Measurements from ENCODE around the gene MDFIC.
"Not testable (repeated sequence)": the region's sequence is repeated elsewhere in the genome, so short reads cannot be mapped to it uniquely, and the experiment has no call there.

Gene MDFIC, protein sequence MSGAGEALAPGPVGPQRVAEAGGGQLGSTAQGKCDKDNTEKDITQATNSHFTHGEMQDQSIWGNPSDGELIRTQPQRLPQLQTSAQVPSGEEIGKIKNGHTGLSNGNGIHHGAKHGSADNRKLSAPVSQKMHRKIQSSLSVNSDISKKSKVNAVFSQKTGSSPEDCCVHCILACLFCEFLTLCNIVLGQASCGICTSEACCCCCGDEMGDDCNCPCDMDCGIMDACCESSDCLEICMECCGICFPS

DNA sequence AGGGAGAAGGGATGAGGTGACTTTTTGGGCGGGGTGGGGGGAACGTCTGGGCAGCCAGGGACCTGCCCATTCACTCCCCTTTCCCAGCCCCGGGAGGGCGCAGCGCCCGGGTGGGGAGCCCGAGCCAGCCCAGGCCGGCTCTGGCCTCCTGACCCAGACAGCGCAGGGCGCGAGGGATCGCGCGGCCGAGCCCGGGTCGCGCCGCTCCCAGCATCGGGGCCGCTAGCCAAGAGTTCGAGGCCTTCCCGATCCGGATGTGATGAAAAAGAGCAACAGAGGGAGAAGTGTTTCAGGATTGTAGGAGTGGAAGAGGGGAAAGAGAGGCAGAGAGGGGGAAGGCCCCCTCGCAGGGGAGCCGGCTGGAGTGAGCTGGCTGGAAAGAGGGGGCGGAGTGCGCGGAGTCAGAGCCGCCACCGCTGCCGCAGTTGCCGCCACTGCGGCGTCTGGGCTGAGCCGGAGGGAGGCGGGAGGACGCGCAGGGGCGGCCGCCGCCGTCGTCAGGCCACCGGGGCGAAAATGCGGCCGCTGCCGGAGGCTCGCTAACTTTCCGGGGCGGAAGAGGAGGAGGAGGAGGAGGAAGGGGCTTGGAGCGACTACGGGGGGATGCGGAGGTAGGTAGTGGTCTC lies at the start of gene MDFIC:
Gene MDFIC (plus strand): TSS at position 69 of the 626 bp plus-strand sequence. CDS start 940 bp downstream, outside the sequence.
- DNase-seq, result peak; percentile 86

DNA sequence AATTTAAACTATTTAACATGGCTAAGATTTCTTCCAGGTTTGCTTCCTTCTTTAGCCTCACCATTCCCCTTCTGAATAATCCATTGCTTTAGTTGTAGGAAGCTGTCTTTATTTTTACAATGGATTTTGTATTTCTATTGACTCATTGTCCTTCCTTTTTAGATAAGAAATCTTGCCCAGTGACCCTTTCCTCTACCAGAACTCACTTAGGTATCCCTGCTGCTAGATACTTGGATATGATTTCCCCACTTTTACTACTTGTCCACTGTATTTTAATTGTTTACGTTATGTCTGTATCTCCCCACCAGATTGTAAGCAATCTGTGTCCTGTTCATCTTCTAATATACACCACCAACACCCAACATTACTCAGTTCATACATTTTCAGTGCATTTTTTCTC lies 47.7 kb upstream of the MDFIC start:
- DNase-seq, result no peak

DNA sequence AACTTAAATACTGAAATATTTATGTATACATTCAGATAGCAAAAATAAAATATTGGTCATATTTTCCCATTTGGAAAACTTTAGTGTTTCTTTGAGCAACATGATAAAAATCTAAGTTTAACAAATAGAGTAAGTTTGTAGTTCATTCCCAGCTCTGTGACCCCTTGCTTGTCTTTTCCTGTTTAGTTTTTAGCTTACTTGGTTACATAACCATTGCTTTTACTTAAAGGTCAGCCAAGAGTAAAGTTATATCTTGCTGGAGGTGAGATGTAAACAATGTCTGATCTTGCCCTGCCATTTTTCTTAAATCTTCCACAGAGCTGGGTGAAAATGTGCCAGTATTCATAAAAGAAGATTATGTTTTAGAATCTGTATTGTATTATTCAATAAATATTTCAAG lies 46.7 kb upstream of the MDFIC start:
- DNase-seq, result no peak

DNA sequence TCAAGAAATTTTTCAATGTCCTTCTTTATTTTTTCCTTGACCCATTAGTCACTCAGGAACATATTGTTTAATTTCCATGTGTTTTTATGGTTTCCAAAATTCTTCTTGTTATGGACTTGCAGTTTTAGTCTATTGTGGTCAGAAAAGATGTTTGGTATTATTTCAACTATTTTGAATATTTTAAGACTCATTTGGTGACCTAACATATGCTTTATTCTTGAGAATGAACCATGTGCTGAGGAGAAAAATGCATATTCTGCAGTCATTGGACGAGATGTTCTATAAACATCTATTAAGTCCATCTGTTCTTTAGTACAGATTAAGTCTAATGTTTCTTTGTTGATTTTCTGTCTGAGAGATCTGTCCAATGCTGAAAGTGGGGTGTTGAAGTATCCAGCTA lies 42.3 kb upstream of the MDFIC start:
- no peak for DNase-seq

DNA sequence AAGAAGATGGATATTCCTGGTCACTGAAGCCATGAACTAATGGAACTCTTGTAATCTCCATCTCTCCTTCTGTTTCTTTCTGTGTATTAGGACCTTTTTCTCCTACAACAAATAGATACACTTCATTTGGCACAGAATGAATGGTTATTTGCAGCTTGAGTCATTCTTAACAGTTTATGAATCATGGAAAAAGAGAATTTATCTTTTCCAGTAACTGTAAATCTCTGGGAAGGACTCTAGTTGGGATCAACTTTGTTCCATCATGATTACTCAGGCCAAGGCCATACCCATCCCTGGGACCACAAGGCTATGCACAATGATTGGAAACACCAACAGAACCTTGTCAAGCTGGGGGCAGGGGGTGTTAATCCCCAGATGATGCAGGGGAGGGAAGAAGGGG lies 36.1 kb upstream of the MDFIC start:
- DNase-seq, result no peak

DNA sequence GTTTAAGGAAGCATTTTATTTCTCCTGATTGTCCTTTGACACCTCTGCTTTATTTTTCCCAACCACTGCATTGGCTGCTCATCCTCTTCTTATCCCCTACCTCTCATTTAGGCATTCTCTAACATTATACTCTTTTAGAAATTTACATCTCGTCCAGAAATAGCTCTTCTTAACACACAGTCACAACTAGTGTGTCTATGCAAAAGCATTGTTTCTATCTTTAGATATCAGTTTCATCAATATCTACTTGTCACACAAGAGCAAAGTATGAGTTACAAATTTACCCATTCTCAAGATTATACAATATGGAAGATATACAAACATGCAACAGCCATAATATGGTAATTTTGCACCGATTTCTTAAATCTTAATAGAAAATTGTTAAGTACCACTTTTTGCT lies 35.7 kb upstream of the MDFIC start:
- DNase-seq, result no peak

DNA sequence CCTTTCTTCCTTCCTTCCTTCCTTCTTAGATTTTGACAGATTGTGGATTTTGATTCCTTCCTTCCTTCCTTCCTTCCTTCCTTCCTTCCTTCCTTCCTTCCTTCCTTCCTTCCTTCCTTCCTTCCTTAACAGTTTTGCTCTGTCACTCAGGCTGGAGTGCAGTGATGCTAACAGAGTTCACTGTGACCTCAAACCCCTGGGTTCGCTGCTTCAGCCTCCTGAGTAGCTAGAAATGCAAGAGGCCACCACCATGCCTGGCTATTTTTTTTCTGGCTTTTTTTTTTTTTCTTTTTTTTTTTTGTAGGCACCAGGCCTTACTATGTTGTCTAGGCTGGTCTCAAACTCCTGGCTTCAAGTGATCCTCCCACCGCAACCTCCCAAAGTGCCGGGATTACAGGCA lies 32.8 kb upstream of the MDFIC start:
- not testable (repeated sequence) for DNase-seq

DNA sequence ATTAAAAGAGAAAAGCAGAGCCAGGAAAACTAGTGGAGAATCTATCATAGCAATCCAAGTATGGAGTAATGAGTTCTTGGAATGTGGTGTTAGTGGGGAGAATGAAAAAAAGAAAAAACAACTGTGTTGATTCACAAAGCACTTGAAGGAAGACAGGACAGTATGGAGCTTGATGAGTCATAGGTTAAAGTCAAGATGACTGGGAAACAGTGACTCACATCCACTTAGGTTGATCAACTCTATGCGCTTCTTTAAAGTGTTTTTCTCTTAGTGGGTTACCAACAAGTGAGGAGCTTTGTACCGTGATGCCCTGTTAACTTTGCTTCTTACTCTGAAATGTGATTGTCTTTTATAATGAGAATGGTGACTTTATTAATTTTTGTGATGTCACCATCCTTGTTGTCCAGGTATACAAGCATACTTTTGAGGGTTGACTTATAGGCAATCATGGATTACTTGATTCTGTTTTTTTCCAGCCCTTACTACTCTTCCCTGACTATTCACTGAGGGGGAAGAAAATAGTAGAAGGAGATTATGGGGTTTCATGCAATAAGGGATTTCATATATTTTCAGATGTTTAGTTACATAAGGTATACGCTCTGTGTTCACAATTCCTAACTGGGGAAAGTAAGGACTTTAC lies 32.1 kb upstream of the MDFIC start:
- no peak for DNase-seq

DNA sequence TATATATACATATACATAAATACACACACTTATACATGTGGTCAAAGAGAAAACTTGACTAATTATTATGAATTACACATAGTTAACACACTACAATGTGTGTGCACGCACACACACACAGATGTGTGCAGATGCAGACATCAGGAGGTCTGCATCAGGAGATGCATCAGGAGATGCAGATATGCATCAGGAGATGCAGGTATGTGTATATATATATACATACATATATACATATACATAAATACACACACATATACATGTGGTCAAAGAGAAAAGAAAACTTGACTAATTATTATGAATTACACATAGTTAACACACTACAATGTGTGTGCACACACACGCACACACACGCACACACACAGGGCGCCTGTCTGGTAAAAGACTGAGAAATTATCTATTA lies 31.3 kb upstream of the MDFIC start:
- DNase-seq, result no peak

DNA sequence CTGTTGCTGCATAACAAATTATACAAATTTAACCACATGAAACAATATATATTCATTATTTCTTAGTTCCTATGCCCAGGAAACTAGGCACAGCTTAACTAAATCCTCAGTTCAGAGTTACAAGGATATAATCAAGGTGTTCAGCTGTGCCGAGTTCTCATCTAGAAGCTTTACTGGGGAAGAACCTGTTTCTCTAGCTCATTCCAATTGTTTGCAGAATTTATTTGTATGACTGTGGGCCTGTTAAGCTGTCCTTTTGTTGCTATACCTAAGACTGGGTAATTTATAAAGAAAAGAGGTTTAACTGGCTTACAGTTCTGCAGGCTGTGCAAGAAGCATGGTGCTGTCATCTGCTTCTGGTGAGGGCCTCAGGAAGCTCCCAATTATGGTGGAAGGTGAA lies 21.8 kb upstream of the MDFIC start:
- no peak for DNase-seq

DNA sequence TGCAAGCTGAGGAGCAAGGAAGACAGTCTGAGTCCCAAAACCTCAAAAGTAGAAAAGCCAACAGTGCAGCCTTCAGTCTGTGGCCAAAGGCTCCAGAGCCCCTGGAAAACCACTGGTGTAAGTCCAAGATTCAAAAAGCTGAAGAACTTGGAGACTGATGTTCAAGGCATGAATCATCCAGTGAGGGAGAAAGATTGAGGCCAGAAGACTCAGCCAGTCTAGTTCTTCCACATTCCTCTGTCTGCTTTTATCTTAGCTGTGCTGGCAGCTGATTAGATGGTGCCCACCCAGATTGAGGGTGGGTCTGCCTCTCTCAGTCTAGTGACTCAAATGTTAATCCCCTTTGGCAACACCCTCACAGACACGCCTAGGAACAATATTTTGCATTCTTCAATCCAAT lies 20.1 kb upstream of the MDFIC start:
- DNase-seq, result no peak

DNA sequence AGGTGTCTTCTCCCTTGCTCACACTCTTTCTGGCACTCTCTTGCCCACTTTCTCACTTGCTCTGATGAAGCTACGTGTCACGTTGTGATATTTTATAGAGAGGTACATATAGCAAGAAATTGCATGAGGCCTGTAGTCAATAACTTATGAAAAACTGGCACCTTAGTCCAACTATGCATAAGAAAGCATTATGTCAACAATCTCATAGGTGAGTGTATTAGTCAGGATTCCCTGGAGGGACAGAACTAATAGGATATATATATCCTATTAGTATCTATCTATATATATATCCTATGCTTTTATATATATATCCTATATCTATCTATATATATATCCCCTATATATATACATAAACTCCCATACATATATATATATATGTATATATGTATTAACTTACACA lies 18.8 kb upstream of the MDFIC start:
- DNase-seq, result no peak

DNA sequence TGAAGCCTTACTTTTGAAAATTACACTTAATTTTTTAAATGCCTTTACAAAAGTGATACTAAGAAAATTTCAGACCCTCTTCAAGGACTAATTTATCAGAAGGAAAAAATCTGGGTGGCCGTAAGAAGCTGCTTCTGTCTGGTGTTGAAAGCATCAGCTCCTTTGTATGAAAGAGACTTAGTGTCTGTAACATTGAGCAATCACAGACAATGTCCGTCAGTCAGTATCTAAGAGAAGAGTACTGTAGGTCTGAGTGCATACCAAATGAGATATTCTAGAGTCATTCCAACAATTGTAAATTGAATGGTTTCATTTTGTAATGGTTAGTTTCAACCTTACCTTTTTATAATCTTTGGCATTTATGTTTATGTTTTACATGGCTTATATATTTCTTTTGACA lies 11.1 kb upstream of the MDFIC start:
- DNase-seq, result peak; percentile 19

DNA sequence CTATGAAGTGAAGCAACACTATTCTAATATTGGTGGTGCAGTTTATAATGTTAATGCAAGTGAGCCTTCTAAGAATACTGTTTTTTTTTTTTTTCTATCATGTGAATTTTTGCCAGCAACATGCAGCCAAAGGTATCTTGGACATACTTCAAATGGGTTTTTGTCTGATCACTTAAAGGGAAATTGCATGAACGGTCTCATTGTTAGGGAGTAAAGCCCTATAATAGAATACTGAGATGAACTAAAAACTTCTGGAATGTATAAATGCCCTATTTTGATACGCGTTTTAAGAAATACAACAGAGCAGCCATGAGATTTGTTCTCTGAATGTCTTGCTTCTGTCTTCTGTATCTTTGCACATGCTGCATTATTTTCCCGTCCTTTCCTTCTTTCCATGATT lies 10.5 kb upstream of the MDFIC start:
- DNase-seq, result no peak

DNA sequence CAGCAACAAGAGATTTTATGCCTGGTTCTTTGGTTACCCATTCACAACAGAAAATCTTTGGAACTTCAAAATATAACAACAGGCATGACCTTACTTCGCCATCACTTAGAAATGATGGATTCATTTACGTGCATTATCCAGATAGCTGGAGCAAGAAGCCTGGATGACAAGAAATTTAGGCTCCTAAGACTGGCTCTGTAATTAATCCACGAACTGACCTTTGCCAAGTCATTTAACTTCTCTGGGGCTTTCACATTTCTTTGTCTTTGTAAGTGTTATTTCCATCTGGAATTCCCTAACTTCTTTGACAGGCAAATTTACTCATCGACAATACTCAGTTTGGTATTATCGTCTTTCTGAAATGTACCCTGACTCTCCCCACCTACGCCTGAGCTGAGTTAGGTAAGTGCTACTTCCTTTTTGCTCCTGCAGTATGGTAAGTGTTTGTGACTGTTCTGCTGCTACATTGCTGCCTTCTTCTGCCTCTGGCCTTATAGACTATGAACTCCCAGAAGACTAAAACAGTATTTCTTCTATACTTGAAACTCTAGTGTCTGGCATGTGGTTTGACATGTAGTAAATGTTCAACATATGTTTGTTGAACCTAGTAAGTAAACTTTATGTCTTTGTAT lies 5.5 kb upstream of the MDFIC start:
- DNase-seq, result no peak

DNA sequence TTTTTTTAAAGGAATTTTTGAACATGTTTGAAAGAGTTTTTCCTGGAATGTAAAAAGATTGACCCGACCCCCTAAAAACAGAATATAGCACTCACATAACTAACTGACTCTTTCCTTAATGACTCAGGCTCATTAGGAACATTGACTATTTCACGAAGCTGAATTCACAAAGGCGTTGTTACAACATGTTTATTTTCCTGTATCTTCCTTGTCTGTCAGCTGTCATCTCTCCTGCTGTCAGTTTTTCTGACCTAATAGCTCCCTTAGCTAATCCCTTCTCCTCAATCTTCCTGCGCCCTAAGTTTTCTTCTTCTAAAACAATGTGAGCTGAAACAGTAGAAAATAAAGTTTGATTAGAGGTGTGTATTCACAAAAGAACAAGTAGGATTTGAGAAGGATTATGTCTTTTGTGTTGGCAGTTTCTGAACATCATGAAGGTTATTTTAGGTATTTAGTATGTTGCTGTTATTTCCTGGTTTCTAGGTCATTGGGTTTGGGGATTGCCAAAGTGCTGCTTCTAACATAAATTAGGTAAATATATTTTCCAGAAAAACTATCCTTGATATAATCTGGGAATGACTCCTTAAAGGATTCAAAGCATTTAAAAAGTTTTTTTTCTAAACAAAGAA lies 4.6 kb upstream of the MDFIC start:
- DNase-seq, result no peak

DNA sequence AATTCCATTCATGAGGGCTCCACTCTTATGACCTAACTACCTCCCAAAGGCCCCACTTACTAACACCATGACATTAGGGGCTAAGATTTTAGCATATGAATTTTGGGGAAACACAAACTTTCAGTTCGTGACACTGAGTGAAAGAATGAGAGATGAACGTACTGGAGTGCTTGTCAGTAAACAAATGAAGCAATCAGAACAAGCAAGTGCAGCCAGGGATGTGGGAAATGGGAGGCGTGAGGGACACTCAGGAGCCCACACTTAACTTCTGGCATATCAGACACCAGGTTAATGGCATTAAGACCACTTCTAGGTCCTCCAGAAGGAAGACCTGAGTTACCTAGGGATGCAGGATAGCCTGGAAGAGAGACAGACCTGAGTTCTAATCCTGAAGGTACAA lies 2.3 kb upstream of the MDFIC start:
- no peak for DNase-seq

DNA sequence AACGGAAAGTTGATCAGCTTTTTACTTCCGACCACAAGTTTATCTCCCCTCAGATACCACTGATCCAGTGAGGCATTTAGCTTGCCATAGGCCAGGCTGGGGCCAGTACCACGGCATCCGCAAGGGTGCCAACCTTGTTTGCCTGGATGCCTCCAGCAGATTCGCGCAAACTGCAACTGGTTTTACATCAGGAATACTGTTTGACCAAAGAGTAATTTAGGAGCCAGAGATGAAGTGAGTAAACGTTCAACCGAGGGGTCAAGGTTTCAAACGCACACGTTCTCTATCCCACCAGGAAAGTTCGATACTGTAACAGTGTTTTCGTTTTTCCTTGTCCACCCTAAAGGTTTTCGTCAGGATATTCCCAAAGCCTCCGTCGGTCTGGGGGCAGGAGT lies 266 bp upstream of the MDFIC start:
- DNase-seq, result no peak

DNA sequence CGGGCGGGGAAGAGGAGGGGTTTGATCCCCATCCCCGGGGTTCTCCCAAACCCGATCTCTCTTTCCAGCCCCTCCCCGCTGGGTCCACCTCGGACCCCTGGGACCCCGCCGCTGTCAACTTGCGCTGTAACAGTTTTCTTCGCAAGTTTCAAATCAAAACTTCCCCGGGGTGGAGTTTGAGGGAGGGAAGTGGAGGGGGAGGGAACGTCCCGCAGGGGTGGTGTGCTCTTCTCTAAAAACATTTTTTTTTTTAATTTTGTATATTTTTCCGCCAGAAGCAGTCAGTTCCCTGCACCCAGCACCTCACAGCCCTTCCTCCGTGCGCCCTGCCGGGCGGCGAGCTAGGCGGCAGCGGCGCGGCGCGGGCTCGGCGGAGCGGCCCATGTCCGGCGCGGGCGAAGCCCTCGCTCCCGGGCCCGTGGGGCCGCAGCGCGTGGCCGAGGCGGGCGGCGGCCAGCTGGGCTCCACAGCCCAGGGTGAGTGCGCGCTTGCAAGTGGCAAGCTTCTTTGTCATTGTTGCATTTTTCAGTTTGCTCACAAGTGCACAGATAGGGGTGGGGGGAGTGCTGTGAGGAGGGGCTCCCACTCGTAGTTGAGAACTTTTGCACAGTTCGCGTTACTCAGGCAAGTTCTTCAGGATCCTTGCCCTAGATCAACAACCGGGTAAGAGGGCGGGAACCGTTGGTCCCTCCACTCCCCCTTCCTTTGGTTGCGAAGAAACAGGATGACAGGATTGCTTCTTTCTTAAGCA lies 933 bp downstream of the MDFIC start:
- DNase-seq, result peak; percentile 80

DNA sequence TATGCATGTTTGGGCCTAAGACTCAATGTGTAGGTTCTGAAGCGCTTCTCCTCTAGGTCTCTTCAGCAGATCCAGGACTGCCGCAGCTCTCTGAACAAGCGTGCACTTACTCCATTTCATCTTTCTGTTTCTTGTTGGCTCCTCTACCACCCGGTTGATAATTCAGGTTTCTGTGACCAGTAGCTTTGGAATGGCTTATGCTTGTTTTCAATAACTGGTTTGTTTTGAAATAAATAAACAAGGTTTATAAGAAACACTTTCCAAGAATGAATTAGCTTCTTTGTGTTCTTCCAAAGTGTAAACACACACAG lies 1.5 kb downstream of the MDFIC start:
- no peak for DNase-seq

DNA sequence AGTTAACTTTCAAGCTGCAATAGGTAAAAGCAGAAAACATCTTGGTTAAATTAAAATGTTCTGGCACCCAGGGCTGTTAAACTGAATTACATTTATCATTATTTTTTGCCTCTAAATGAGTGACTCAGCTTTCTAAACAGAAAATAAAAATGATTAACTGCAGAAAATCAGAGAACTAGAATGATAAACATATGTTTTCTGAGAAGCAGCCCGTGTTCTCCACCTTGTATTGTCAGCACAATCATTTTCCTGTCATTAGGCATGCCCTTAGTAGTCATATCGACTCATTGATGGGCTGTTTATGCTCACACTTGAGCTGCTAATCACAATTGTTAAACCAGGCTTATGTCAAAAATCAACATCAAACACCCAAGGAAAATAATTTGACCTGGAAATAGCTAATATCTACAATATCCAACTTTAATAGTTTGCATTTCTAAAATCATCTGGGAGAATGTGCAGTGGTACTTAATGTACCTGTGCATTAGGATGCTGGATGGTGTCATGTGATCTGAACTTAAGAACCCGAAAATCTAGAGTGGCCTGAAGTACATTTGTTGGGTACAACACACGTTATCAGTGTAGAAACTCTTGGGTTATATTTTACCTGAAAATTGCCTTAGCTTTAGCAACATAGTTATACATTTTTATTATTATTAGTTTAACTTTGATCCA lies 2.3 kb downstream of the MDFIC start:
- peak; percentile 6 for DNase-seq

DNA sequence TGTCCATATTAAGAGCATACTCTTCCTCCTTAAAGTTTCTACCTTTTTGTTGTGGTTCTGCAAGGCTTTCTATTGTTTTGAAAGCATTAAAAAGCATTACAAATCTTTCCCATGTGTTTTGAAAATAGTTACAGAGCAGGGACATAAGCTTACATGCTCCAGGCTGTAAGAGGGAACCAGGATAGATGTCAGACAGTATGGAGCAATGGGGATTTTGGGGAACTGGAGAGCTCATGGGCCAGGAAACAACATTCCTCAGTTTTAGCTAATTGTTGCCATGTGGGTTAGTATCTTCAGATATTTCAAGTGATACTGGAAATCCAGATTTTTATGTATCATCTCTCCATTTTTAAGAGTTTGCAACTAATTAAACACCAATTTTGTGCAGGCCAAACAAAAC lies 3.5 kb downstream of the MDFIC start:
- DNase-seq, result no peak

DNA sequence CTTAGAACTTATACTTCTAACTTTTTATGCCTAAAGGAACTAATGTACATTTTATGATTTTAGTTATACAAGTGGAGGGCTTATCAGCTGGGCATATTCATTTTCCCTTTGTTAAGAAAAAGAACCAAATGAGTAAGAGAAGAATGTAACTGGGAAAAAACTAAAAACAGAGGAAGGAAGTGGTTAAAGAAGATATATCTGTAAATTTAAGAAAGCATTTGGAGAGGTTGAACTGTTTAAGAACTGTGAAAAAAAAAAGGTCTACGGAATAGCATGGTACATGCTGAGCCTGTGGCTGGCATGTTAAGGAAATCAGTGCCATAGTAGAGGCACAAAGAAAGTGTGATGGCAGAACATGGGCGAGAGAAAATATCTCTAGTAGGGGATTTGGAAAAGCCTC lies 6.2 kb downstream of the MDFIC start:
- DNase-seq, result no peak
